Measurements from ENCODE around the gene CCDC78.

DNA sequence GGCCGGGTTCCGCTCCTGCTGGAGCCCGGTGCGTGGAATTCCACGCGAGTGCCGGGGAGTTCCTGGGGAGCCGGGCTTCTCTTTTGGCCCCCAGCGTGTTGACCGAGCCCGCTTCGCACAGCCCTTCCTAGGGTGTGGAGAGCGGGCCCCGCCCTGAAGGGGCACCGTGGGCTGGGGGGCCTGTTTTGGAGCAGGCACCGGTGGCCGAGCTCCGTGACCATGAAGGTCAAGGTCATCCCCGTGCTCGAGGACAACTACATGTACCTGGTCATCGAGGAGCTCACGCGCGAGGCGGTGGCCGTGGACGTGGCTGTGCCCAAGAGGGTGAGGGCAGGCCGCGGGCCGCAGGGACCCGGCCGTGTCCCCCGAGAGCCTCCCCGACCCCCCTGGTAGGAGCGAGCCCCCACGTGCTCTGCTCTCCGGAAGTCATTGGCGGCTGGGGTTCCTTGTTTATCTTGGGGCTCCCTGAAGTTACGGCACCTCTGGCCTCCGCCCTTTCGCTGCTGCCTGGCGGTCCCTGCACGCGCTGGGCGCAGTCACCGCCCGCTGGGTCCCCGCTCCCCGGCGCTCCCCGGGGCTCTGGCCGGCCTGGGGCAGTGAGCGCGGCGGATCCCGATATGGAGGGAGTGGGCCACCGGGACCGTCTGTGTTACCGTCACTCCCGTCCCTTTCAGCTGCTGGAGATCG lies 1.2 kb upstream of the CCDC78 start:
- TF ChIP-seq POLR2A (IDR thresholded peaks at IDR 0.05; ENCODE audit: low read depth, low read length): no peak
- TF ChIP-seq POU2F2 (IDR thresholded peaks at IDR 0.05; ENCODE audit: low read depth, low read length): no peak
